K562 (cell line): ENCODE data around the gene NAB1. TPM values are rescaled to one million over a fixed set of nuclear protein-coding genes. Genes with fewer than 3 reads are reported as not detected.
A peak's percentile ranks its signal among the peaks of the same experiment; 100 is the strongest.

Source experiments
- ATAC-seq: fragments of 200-7000 bp; cut with Tn5 transposase; 3 replicates; pipeline ENCODE4 v1.9.1; 2020; ENCODE audit warnings: moderate library complexity
- BruUV-seq: library from RNA; stranded (reverse); fragments of 400-500 nt; replicated peaks from 2 replicates; lab custom pipeline; 2021; lab: Mats Ljungman, UMichigan
- CTCF ChIA-PET: fragments of 300-600 bp; formaldehyde crosslinking; extraction: SDS; loops from one replicate; lab custom pipeline; 2021; ENCODE audit warnings: low intra/inter-chr PET ratio; lab: Yijun Ruan, JAX
- POLR2A ChIA-PET: fragments of 300-600, 350-650 bp; sonication (Branson Sonifier 250); formaldehyde crosslinking; extraction: SDS; loops from one replicate; lab custom pipeline; 2021; ENCODE audit warnings: antibody characterized with exemption, inconsistent platforms; lab: Yijun Ruan, JAX
- DNase-seq, 4 experiments: peaks; one replicate each; pipeline versions ENCODE4 v3.0.0 to v3.0.0-alpha.2; 2011 to 2018; ENCODE audit warnings: low spot score in 3 of 4, mixed read lengths in 3 of 4; ENCODE audit errors: extremely low read depth in 1 of 4
- FAIRE-seq: peaks from 2 replicates; lab custom pipeline; 2011; peaks lifted over from hg19 to GRCh38; lab: Jason Lieb, UNC
- H2AFZ ChIP-seq: 2 replicates; pipeline ENCODE4 v1.6.0; 2011; ENCODE audit warnings: low read depth, low read length, control low read depth, inconsistent platforms
- H3K27ac ChIP-seq: fragments of 200-600 bp; 3 replicates; pipeline ENCODE4 v1.8.0; 2011; ENCODE audit warnings: low read depth, mild to moderate bottlenecking, control low read depth, inconsistent platforms, low read length, moderate library complexity, mixed read lengths; ENCODE audit errors: extremely low read depth
- H3K27me3 ChIP-seq, 2 experiments: fragments of 300-600 bp in 1 of 2; 2 replicates in 1 of 2; 3 replicates in 1 of 2; pipeline versions ENCODE4 v1.6.0 to v1.8.0; 2011; ENCODE audit warnings: inconsistent platforms in 2 of 2, low read length in 2 of 2, mild to moderate bottlenecking in 1 of 2, mixed read lengths in 1 of 2, moderate library complexity in 1 of 2; ENCODE audit not compliant: control insufficient read depth in 2 of 2, insufficient read depth in 2 of 2
- H3K36me3 ChIP-seq: fragments of 300-600 bp; 3 replicates; pipeline ENCODE4 v1.8.0; 2011; ENCODE audit warnings: mild to moderate bottlenecking, low read length, inconsistent platforms; ENCODE audit not compliant: control insufficient read depth, insufficient read depth
- H3K4me1 ChIP-seq, 2 experiments: fragments of 200-600 bp in 1 of 2; replicated peaks in 1 of 2; 2 replicates in 1 of 2; 3 replicates in 1 of 2; pipeline versions ENCODE4 v1.5.1 to v1.8.0; 2011; ENCODE audit warnings: inconsistent platforms in 2 of 2, low read length in 2 of 2, mild to moderate bottlenecking in 1 of 2, mixed read lengths in 1 of 2, moderate library complexity in 1 of 2; ENCODE audit not compliant: control insufficient read depth in 2 of 2, insufficient read depth in 2 of 2
- H3K4me2 ChIP-seq: 2 replicates; pipeline ENCODE4 v1.6.1; 2011; ENCODE audit warnings: low read length, control low read depth, inconsistent platforms, mixed read lengths; ENCODE audit not compliant: insufficient read depth
- H3K4me3 ChIP-seq: fragments of 200-600 bp; sonication (generic), shearing (Covaris generic); 2 replicates; pipeline ENCODE4 v1.5.1; 2016; ENCODE audit warnings: control low read depth, inconsistent platforms
- H3K79me2 ChIP-seq: fragments of 200-600 bp; 3 replicates; pipeline ENCODE4 v1.8.0; 2011; ENCODE audit warnings: low read length, inconsistent platforms; ENCODE audit not compliant: control insufficient read depth, insufficient read depth
- H3K9ac ChIP-seq, 2 experiments: 2 replicates each; pipeline versions ENCODE4 v1.6.0 to v1.6.1; 2011; ENCODE audit warnings: low read depth in 2 of 2, low read length in 2 of 2, control low read depth in 1 of 2, inconsistent platforms in 1 of 2, mild to moderate bottlenecking in 1 of 2, mixed read lengths in 1 of 2; ENCODE audit not compliant: insufficient read depth in 1 of 2
- H3K9me1 ChIP-seq: one replicate; pipeline ENCODE4 v1.6.0; 2011; ENCODE audit warnings: inconsistent platforms, mild to moderate bottlenecking, low read length, moderate library complexity; ENCODE audit not compliant: control insufficient read depth, insufficient read depth
- H3K9me3 ChIP-seq: replicated peaks from 2 replicates; pipeline ENCODE4 v1.5.1; 2011; ENCODE audit warnings: low read depth, low read length, inconsistent platforms; ENCODE audit not compliant: control insufficient read depth, insufficient read depth
- H4K20me1 ChIP-seq: replicated peaks from 2 replicates; pipeline ENCODE4 v1.6.1; 2011; ENCODE audit warnings: low read length, inconsistent platforms, mixed read lengths; ENCODE audit not compliant: control insufficient read depth, insufficient read depth
- DMBX1 ChIP-seq: fragments of 250-450 bp; sonication (Bioruptor Pico); IDR thresholded peaks from 2 replicates; pipeline ENCODE4 v1.8.0; 2022; ENCODE audit warnings: inconsistent platforms, mild to moderate bottlenecking, moderate library complexity, borderline replicate concordance
- NBN ChIP-seq: fragments of 450-650 bp; IDR thresholded peaks from 2 replicates; pipeline ENCODE4 v1.6.1; 2016; ENCODE audit warnings: low read depth, mild to moderate bottlenecking
- RAD21 ChIP-seq, 2 experiments: fragments of 250-450 bp in 1 of 2; fragments of 450-650 bp in 1 of 2; sonication (Bioruptor Pico) in 1 of 2; formaldehyde crosslinking in 1 of 2; IDR thresholded peaks in 1 of 2; conservative IDR thresholded peaks in 1 of 2; 2 replicates each; pipeline versions ENCODE4 v1.4.0 to v1.8.0; 2020 to 2022; ENCODE audit warnings: mild to moderate bottlenecking in 2 of 2, moderate library complexity in 1 of 2
- RBM25 ChIP-seq: fragments of 200-400 bp; formaldehyde crosslinking; IDR thresholded peaks from 2 replicates; pipeline ENCODE4 v1.6.1; 2018; ENCODE audit warnings: low read length, low read depth, moderate library complexity; ENCODE audit not compliant: severe bottlenecking
- RBM39 ChIP-seq: fragments of 200-400 bp; formaldehyde crosslinking; optimal IDR thresholded peaks from 2 replicates; pipeline ENCODE3; 2018; ENCODE audit warnings: low read depth, low read length
- THRAP3 ChIP-seq: fragments of 450-650 bp; IDR thresholded peaks from 2 replicates; pipeline ENCODE4 v1.6.1; 2016; ENCODE audit warnings: mild to moderate bottlenecking, inconsistent platforms, borderline replicate concordance
- ZNF384 ChIP-seq: IDR thresholded peaks from 2 replicates; pipeline ENCODE4 v1.6.1; 2012; ENCODE audit warnings: low read depth, low read length, improper control_type of control experiment
- WGBS: fragments of 100-300 bp; shearing (Covaris generic); methylation state at CpG from one replicate; pipeline ENCODE4 v1.1.6; 2016; ENCODE audit warnings: low coverage, mixed read lengths; ENCODE audit not compliant: insufficient coverage; ENCODE audit errors: missing lambda C conversion rate; 5-methylcytosine and 5-hydroxymethylcytosine counted together
- in situ Hi-C: fragments of 300-500 bp; cut with MboI; formaldehyde crosslinking; loops from 4 replicates; pipeline ENCODE4 v1.15.0; 2018; ENCODE audit warnings: inconsistent platforms, mixed read lengths
- intact Hi-C: fragments of 100-400 bp; cut with micrococcal nuclease; formaldehyde crosslinking; loops from 2 replicates; pipeline ENCODE4 v1.14.2; 2022
- polyA plus RNA-seq, 8 experiments: library from polyadenylated mRNA; depleted of rRNA in 4 of 8; stranded (reverse) in 5 of 8; unstranded in 3 of 8; fragments of >200 nt; fragmentation: Nextera tagmentation in 2 of 8; fragmentation: Illumina TruSeq in 1 of 8; extraction: Ambion mirVana in 2 of 8; extraction: Trizol in 1 of 8; gene quantifications; 2 replicates each; pipeline versions ENCODE4 v1.2.1 to v1.2.3, GENCODE V29; 2011 to 2014; ENCODE audit warnings: inconsistent platforms in 1 of 8, missing spikeins in 1 of 8
- total RNA-seq, 7 experiments: library from RNA; depleted of rRNA in 6 of 7; stranded (reverse); fragments of >200 nt in 6 of 7; fragmentation: Illumina TruSeq in 2 of 7; extraction: Trizol in 2 of 7; gene quantifications; 2 replicates each; pipeline versions ENCODE4 v1.2.1 to v1.2.3, GENCODE V29; 2011 to 2021; ENCODE audit warnings: low replicate concordance in 1 of 7
- TF ChIP-seq, protein P1 (sequence below): IDR thresholded peaks from 2 replicates; pipeline ENCODE4 v1.6.1; 2014; ENCODE audit warnings: antibody characterized with exemption
- TF ChIP-seq, protein P2 (sequence below), 3 experiments: IDR thresholded peaks in 2 of 3; conservative IDR thresholded peaks in 1 of 3; 2 replicates each; pipeline ENCODE4 v1.5.1; 2011 to 2012; ENCODE audit warnings: low read length in 3 of 3, mild to moderate bottlenecking in 3 of 3, control low read depth in 2 of 3, improper control_type of control experiment in 1 of 3, inconsistent platforms in 1 of 3, low read depth in 1 of 3, mixed read lengths in 1 of 3, moderate library complexity in 1 of 3; ENCODE audit not compliant: insufficient read depth in 2 of 3

The NAB1 gene
- total and polyA plus RNA-seq, 9 of the 15 experiments (the other 6 are each of a cell fraction or from before 2014, with no cell fraction given), result 3.1 to 23.0 (median 16.3) TPM

DNA sequence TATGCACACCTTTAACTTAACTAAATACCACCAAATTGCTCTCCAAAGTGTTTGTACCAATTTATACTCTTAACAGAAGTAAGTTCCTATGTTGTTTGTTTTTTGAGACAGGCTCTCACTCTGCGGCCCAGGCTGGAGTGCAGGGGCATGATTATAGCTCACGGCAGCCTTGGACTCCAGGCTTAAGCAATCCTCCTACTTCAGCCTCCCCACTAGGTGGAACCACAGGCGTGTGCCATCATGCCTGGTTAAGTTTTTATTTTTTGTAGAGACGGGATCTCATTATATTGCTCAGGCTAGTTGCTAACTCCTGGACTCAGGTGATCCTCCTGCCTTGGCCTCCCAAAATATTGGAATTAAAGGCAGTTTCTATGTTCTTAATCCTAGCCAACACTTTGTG lies 13.1 kb upstream of the NAB1 start:
- POLR2A ChIA-PET, result no interaction called here
- no peaks in the 10 kb centered on the region; a peak in 1 of 5 replicates for H3K4me1 ChIP-seq

More for the DNA sequence above, 13.1 kb upstream of the NAB1 start:
- Histone ChIP-seq H2AFZ (no peak overlapping the region), H3K4me3 (no peak overlapping the region), H3K9me3 (no peaks in the 10 kb centered on the region), H3K27ac (no peak overlapping the region), H4K20me1 (no peaks in the 10 kb centered on the region), H3K9me1 (no peaks in the 10 kb centered on the region), H3K9ac (no peak overlapping the region), H3K27me3 (no peaks in the 10 kb centered on the region), H3K4me2 (no peak overlapping the region), H3K36me3 (no peaks in the 10 kb centered on the region), H3K79me2 (no peaks in the 10 kb centered on the region)
- CTCF ChIA-PET, result no interaction called here
- whole genome bisulfite sequencing, result 49% methylated on average over 4 of the region's 4 CpGs
- DNase-seq, result no peak
- ATAC-seq, result peak; percentile 62
- in situ Hi-C loops, result no loop called here
- no peak for FAIRE-seq
- intact Hi-C loops, result loop anchor here (1.0 kb wide), 1 partner anchor 45 kb away; no protein-coding TSS in a partner anchor
- BruUV-seq, result no TSS peak
- TF ChIP-seq ZNF384, result peak; percentile 77
- no peak for TF ChIP-seq DMBX1 (CRISPR knock-in tag)
- TF ChIP-seq, protein P1, sequence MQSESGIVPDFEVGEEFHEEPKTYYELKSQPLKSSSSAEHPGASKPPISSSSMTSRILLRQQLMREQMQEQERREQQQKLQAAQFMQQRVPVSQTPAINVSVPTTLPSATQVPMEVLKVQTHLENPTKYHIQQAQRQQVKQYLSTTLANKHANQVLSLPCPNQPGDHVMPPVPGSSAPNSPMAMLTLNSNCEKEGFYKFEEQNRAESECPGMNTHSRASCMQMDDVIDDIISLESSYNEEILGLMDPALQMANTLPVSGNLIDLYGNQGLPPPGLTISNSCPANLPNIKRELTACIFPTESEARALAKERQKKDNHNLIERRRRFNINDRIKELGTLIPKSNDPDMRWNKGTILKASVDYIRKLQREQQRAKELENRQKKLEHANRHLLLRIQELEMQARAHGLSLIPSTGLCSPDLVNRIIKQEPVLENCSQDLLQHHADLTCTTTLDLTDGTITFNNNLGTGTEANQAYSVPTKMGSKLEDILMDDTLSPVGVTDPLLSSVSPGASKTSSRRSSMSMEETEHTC, result no peak
- TF ChIP-seq RBM25, result peak; percentile 18
- no peak for TF ChIP-seq RBM39
- TF ChIP-seq THRAP3, result no peak
- TF ChIP-seq, protein P2, sequence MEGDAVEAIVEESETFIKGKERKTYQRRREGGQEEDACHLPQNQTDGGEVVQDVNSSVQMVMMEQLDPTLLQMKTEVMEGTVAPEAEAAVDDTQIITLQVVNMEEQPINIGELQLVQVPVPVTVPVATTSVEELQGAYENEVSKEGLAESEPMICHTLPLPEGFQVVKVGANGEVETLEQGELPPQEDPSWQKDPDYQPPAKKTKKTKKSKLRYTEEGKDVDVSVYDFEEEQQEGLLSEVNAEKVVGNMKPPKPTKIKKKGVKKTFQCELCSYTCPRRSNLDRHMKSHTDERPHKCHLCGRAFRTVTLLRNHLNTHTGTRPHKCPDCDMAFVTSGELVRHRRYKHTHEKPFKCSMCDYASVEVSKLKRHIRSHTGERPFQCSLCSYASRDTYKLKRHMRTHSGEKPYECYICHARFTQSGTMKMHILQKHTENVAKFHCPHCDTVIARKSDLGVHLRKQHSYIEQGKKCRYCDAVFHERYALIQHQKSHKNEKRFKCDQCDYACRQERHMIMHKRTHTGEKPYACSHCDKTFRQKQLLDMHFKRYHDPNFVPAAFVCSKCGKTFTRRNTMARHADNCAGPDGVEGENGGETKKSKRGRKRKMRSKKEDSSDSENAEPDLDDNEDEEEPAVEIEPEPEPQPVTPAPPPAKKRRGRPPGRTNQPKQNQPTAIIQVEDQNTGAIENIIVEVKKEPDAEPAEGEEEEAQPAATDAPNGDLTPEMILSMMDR (IDR thresholded peaks at IDR 0.05 in 2 of 3, conservative IDR thresholded peaks at IDR 0.05 in 1 of 3; ENCODE audit: insufficient read depth in 2 of 3, low read depth in 1 of 3, low read length in 3 of 3), result peak; percentile 29 to 38 (median 29); a peak in 2 of 6 replicates
- TF ChIP-seq NBN, result no peak
- peak in 1 of 2 experiments; percentile 47; a peak in 2 of 4 replicates for TF ChIP-seq RAD21 (CRISPR knock-in tag; conservative IDR thresholded peaks at IDR 0.05 in 1 of 2, IDR thresholded peaks at IDR 0.05 in 1 of 2)
